Superior temporal gyrus (tissue), 1 donor: ENCODE data around the gene GATAD2A.
A peak's percentile ranks its signal among the peaks of the same experiment; 100 is the strongest.
"Not testable (repeated sequence)": the region's sequence is repeated elsewhere in the genome, so short reads cannot be mapped to it uniquely, and the experiment has no call there.

Source experiments
- DNase-seq: peaks from one replicate; pipeline ENCODE4 v3.0.0-alpha.2; 2016; ENCODE audit errors: extremely low spot score

The GATAD2A gene

GRCh38 chr19:19404879-19405860 is at the start of gene GATAD2A:
TSS of gene GATAD2A (plus strand) at chr19:19405675. CDS start at chr19:19465346, 59,671 bp downstream.
- DNase-seq: peak; percentile 93

- DNase-seq: no peak
Observed at GRCh38 chr19:19356500-19356899, 49.0 kb upstream of the GATAD2A start.

- DNase-seq: no peak
Observed at GRCh38 chr19:19356901-19357566, 48.4 kb upstream of the GATAD2A start.

GRCh38 chr19:19361075-19361594 is 44.3 kb upstream of the GATAD2A start:
- DNase-seq: peak; percentile 87

- no peak for DNase-seq
Observed at GRCh38 chr19:19362075-19362474, 43.4 kb upstream of the GATAD2A start.

GRCh38 chr19:19366434-19367396 is 38.8 kb upstream of the GATAD2A start:
- peak; percentile 55 for DNase-seq

GRCh38 chr19:19368087-19368486 is 37.4 kb upstream of the GATAD2A start:
- DNase-seq: no peak

GRCh38 chr19:19371059-19371458 is 34.4 kb upstream of the GATAD2A start:
- DNase-seq: no peak

- DNase-seq: no peak
Observed at GRCh38 chr19:19372656-19373416, 32.6 kb upstream of the GATAD2A start.

- no peak for DNase-seq
Observed at GRCh38 chr19:19379527-19379926, 25.9 kb upstream of the GATAD2A start.

- DNase-seq: not testable (repeated sequence)
Observed at GRCh38 chr19:19380316-19380715, 25.2 kb upstream of the GATAD2A start.

- DNase-seq: no peak
Observed at GRCh38 chr19:19381007-19381926, 24.2 kb upstream of the GATAD2A start.

- DNase-seq: no peak
Observed at GRCh38 chr19:19382118-19382517, 23.4 kb upstream of the GATAD2A start.

GRCh38 chr19:19384486-19384885 is 21.0 kb upstream of the GATAD2A start:
- no peak for DNase-seq

GRCh38 chr19:19385131-19385895 is 20.2 kb upstream of the GATAD2A start:
- peak; percentile 99 for DNase-seq

- DNase-seq: no peak
Observed at GRCh38 chr19:19385896-19386869, 19.3 kb upstream of the GATAD2A start.

GRCh38 chr19:19387108-19387507 is 18.4 kb upstream of the GATAD2A start:
- no peak for DNase-seq
